Endothelial cell (in vitro differentiated cells): Measurements from ENCODE around the gene SYCE3. TPM values are rescaled to one million over a fixed set of nuclear protein-coding genes. Genes with fewer than 3 reads are reported as not detected.

Source experiments
- DNase-seq: peaks from one replicate; pipeline ENCODE4 v3.0.0; 2021; ENCODE audit warnings: low spot score
- H3K27ac Mint-ChIP-seq: one replicate; pipeline ENCODE4 v1.8.0; 2021; ENCODE audit warnings: mixed read lengths, inconsistent platforms; ENCODE audit not compliant: unreplicated experiment
- H3K27me3 Mint-ChIP-seq: one replicate; pipeline ENCODE4 v1.8.0; 2021; ENCODE audit warnings: mild to moderate bottlenecking, moderate library complexity, mixed read lengths, inconsistent platforms; ENCODE audit not compliant: unreplicated experiment
- H3K36me3 Mint-ChIP-seq: one replicate; pipeline ENCODE4 v1.8.0; 2021; ENCODE audit warnings: mild to moderate bottlenecking, low read depth, mixed read lengths, inconsistent platforms; ENCODE audit not compliant: unreplicated experiment
- H3K4me1 Mint-ChIP-seq: one replicate; pipeline ENCODE4 v1.8.0; 2021; ENCODE audit warnings: mild to moderate bottlenecking, mixed read lengths, inconsistent platforms; ENCODE audit not compliant: unreplicated experiment
- H3K4me3 Mint-ChIP-seq: one replicate; pipeline ENCODE4 v1.8.0; 2021; ENCODE audit warnings: mild to moderate bottlenecking, mixed read lengths, inconsistent platforms; ENCODE audit not compliant: unreplicated experiment
- H3K9me3 Mint-ChIP-seq: one replicate; pipeline ENCODE4 v1.8.0; 2021; ENCODE audit warnings: mixed read lengths, inconsistent platforms; ENCODE audit not compliant: unreplicated experiment
- CTCF ChIP-seq: fragments of 200-600 bp; sonication (generic); IDR thresholded peaks from one replicate; pipeline ENCODE4 v1.5.0; 2021; ENCODE audit warnings: antibody characterized with exemption; ENCODE audit not compliant: unreplicated experiment
- total RNA-seq: library from RNA; stranded (reverse); fragmentation: NEBNext Ultra II Directional; extraction: Animal tissue kit (Norgen Biotek cat#: 25700); gene quantifications from one replicate; pipeline ENCODE4 v1.2.1, GENCODE V29; 2021; ENCODE audit not compliant: unreplicated experiment

SYCE3 gene
- total RNA-seq, 1 donor from 2014 or later = not detected

DNA sequence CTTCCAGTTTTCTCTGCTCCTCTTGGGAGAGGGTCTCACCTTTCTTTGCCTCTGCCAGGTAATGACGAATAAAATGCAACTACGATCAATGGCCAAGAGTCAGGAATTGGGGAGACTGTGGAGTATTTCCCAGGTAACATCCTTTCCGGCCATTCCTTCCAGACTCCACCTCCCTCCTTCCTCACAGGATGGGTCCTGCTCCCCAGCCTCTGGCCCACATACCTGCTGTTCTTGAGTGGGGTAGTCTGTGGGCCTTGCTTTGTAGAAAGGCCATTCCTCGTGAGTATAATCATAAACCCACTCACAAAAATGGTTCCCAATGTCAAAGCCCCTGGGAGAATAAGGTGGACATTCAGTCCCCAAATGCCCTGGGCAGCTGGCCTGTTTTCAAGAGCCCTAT is 17.0 kb upstream of the SYCE3 start:
- no peak for TF ChIP-seq CTCF

GRCh38 chr22:50578776-50579310 is 16.1 kb upstream of the SYCE3 start:
- Mint-ChIP-seq H3K27me3 (peaks cover 5% of the 10 kb centered on the region), H3K9me3 (no peaks in the 10 kb centered on the region), H3K27ac (no peak overlapping the region), H3K4me3 (no peak overlapping the region), H3K4me1 (peaks cover 6% of the 10 kb centered on the region), H3K36me3 (peaks cover 7% of the 10 kb centered on the region)
- TF ChIP-seq CTCF = no peak
- no peak for DNase-seq

More for the DNA sequence above, 17.0 kb upstream of the SYCE3 start:
- Mint-ChIP-seq H3K27ac (no peak overlapping the region), H3K4me1 (peaks cover 7% of the 10 kb centered on the region), H3K9me3 (no peaks in the 10 kb centered on the region), H3K4me3 (peak overlapping the region; percentile 22), H3K27me3 (peaks cover 8% of the 10 kb centered on the region), H3K36me3 (peaks cover 7% of the 10 kb centered on the region)
- DNase-seq = no peak

DNA sequence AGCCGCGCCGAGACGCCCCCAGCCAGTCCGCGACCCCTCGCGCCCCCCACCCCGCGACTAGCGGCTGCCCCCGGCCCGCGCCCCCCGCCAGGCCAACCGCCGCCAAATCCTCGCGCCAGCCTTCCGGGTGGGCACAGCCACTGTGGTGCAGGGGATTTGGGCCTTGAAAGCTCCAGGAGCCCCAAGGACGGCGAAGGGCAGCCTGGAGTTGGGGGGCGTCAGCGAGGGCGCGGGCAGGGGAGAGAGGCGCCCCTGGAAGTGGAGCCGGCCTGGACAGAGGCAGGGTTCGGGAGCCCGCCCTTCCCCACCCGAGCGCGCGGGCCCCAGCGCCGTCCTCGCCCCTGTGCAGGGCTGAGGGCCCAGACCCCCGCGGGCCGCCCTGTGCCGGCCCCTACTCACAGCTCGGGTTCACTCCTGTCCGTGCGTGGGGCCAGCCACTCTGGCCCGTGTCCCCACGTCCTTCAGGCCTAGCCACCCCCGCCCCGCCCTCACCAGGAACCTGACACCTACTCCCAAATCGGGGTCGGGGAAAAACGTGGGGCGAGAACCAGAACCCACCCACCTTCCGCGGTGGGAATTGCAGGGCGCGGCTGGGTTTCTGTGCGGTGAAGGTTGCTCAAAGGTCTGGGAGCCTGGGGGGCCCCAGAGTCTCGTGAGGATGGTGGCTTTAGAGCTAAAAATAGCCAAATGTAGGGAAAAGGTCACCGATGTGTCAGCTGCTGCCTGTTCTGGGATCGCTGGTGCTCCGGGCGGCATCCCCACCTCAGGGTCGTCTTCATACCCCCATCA is 15.5 kb upstream of the SYCE3 start, which contains the start of gene CPT1B:
Gene CPT1B (minus strand): TSS at position 441 of the 789 bp plus-strand sequence. CDS start 512 bp downstream, outside the sequence.
- peaks cover 5% of the 10 kb centered on the region for H3K27me3 Mint-ChIP-seq
- peaks cover 4% of the 10 kb centered on the region for H3K36me3 Mint-ChIP-seq
- no peak for TF ChIP-seq CTCF
- no peaks in the 10 kb centered on the region for H3K9me3 Mint-ChIP-seq
- H3K4me1 Mint-ChIP-seq = no peaks in the 10 kb centered on the region
- H3K4me3 Mint-ChIP-seq = peak within 1 kb of the TSS; percentile 51
- no peak within 1 kb of the TSS for H3K27ac Mint-ChIP-seq
- no peak for DNase-seq

DNA sequence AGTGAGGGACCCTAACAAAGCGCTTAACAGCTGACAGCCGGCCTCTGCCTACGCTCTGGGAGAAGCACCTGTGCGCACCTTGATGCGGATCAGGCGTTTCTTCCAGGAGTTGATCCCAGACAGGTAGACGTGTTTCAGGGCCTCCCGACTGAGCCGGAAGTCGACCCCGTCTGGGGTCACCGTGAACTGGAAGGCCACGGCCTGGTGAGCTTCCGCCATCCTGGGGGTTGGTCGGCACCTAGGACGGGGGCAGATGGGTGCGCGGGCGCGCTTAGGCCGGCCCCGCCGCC is 14.9 kb upstream of the SYCE3 start:
- peak overlapping the region; percentile 51 for H3K4me3 Mint-ChIP-seq
- no peak for TF ChIP-seq CTCF
- no peak overlapping the region for H3K27ac Mint-ChIP-seq
- H3K36me3 Mint-ChIP-seq = peaks cover 4% of the 10 kb centered on the region
- no peaks in the 10 kb centered on the region for H3K4me1 Mint-ChIP-seq
- H3K27me3 Mint-ChIP-seq = peaks cover 6% of the 10 kb centered on the region
- no peaks in the 10 kb centered on the region for H3K9me3 Mint-ChIP-seq
- DNase-seq = no peak
